Measurements from ENCODE around the gene TRPC4. TPM values are rescaled to one million over a fixed set of nuclear protein-coding genes. Genes with fewer than 3 reads are reported as not detected.

The TRPC4 gene
- total RNA-seq, 1 experiment from 2014 or later: 0.10 TPM

GRCh38 chr13:37795326-37795725 is 74.2 kb downstream of the TRPC4 start:
- no peaks in the 10 kb centered on the region for H3K27me3 ChIP-seq (ENCODE audit: control insufficient read depth, insufficient read depth, low read length)
- H3K9me3 ChIP-seq (ENCODE audit: control insufficient read depth, insufficient read depth, low read depth, low read length): no peaks in the 10 kb centered on the region
- no TSS peak for BruUV-seq (replicated peaks)
- ATAC-seq (no peak), DNase-seq (ENCODE audit: low read depth, low spot score) (no peak)
- intact Hi-C loops (cut with micrococcal nuclease; ENCODE audit: unreplicated experiment): no loop called here
- ChIA-PET CTCF (no interaction called here), POLR2A (no interaction called here)
- TF ChIP-seq CTCF (IDR thresholded peaks at IDR 0.05) (no peak), TCF7L2 (IDR thresholded peaks at IDR 0.05; ENCODE audit: low read depth, low read length) (no peak), POLR2AphosphoS5 (IDR thresholded peaks at IDR 0.05; ENCODE audit: low read depth, low read length) (no peak), REST (IDR thresholded peaks at IDR 0.05; ENCODE audit: insufficient read depth in 1 of 2, low read depth in 2 of 2, low read length in 1 of 2) (no peak), SIN3A (IDR thresholded peaks at IDR 0.05; ENCODE audit: borderline replicate concordance, insufficient read depth, low read depth, low read length) (no peak)
- no peak overlapping the region for H3K27ac ChIP-seq (ENCODE audit: low read length)
- no peaks in the 10 kb centered on the region for H3K36me3 ChIP-seq (ENCODE audit: control insufficient read depth, insufficient read depth, low read length)
- H3K4me1 ChIP-seq (ENCODE audit: control insufficient read depth, insufficient read depth, low read length): no peaks in the 10 kb centered on the region
- in situ Hi-C loops (cut with HindIII; ENCODE audit: low pct_unique_long_range_greater_than_20kb, low sequenced_read_pairs): no loop called here
- H3K4me3 ChIP-seq (ENCODE audit: low read depth in 2 of 2, low read length in 2 of 2): no peak overlapping the region

DNA sequence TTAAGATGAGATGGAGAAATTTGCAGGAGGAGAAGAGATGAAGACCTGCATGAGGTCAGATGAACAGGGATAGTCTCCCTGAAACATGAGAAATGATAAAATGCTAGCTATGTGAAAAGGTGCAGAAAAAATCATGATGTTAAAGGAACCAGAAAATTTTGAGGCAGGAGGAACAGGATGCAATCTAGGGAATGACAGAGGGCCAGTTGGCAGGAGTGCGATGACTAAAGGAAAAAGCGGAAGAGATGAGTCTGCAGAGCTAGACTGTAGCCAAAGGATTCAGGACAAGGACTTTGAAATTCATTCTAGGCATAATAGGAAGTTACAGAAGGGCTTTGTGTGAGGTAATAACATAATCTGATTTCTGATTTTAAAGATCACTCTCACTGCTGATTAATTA is 77.9 kb downstream of the TRPC4 start:
- intact Hi-C loops (cut with micrococcal nuclease; ENCODE audit: unreplicated experiment) (no loop called here), in situ Hi-C loops (cut with HindIII; ENCODE audit: low pct_unique_long_range_greater_than_20kb, low sequenced_read_pairs) (no loop called here)
- H3K36me3 ChIP-seq (ENCODE audit: control insufficient read depth, insufficient read depth, low read length): no peaks in the 10 kb centered on the region
- no TSS peak for BruUV-seq (replicated peaks)
- no peaks in the 10 kb centered on the region for H3K4me1 ChIP-seq (ENCODE audit: control insufficient read depth, insufficient read depth, low read length)
- ChIA-PET POLR2A (no interaction called here), CTCF (no interaction called here)
- H3K27ac ChIP-seq (ENCODE audit: low read length): no peak overlapping the region
- no peaks in the 10 kb centered on the region for H3K9me3 ChIP-seq (ENCODE audit: control insufficient read depth, insufficient read depth, low read depth, low read length)
- DNase-seq (ENCODE audit: low read depth, low spot score) (no peak), ATAC-seq (no peak)
- no peak overlapping the region for H3K4me3 ChIP-seq (ENCODE audit: low read depth in 2 of 2, low read length in 2 of 2)
- no peaks in the 10 kb centered on the region for H3K27me3 ChIP-seq (ENCODE audit: control insufficient read depth, insufficient read depth, low read length)
- TF ChIP-seq SIN3A (IDR thresholded peaks at IDR 0.05; ENCODE audit: borderline replicate concordance, insufficient read depth, low read depth, low read length) (no peak), POLR2AphosphoS5 (IDR thresholded peaks at IDR 0.05; ENCODE audit: low read depth, low read length) (no peak), CTCF (IDR thresholded peaks at IDR 0.05) (no peak), REST (IDR thresholded peaks at IDR 0.05; ENCODE audit: insufficient read depth in 1 of 2, low read depth in 2 of 2, low read length in 1 of 2) (no peak), TCF7L2 (IDR thresholded peaks at IDR 0.05; ENCODE audit: low read depth, low read length) (no peak)
